NOMO-1 treated with dmso at 0.1 percent for 144 hours (cell line): ENCODE measurements around the gene MALRD1.

Source experiments
- DNase-seq: peaks from one replicate; lab custom pipeline; 2025; ENCODE audit not compliant: unreplicated experiment; lab: John Stamatoyannopoulos, UW

Gene MALRD1

DNA sequence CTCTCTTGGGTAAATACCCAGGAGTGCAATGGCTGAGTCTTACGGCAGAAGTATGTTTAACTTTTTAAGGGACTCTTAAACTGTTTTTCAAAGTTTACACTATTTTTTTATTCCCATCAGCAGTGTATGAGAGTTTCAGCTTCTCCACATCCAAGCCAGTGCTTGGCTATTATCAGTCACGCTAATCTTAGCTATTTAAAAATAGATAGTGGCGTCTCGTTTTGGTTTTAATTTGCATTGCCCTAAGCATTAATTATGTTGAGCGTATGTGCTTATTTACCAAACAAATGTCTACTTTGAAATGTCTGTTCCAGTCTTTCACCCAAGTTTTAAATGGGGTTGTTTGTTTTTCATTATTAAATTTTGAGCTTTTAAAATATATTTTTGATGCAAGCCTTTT lies 164.0 kb downstream of the MALRD1 start:
- no peak for DNase-seq

DNA sequence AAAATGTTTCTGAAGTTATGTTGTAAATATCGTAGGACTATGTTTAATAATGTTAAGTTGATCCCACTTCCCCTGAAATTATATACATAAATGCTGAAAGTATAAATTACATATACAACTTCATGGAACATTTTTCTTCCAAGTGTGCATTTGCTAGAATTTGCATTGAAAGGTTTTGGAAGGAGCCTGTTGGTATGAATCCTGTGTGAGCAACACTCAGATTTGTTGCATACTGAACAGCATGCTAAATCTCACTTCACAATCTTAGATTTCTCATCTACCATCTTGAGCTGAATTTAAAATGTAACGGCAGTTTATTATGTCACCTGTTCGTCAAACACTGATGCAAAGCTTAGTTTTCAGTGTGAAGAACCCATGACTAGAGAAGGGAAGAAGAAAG lies 172.6 kb downstream of the MALRD1 start:
- no peak for DNase-seq

DNA sequence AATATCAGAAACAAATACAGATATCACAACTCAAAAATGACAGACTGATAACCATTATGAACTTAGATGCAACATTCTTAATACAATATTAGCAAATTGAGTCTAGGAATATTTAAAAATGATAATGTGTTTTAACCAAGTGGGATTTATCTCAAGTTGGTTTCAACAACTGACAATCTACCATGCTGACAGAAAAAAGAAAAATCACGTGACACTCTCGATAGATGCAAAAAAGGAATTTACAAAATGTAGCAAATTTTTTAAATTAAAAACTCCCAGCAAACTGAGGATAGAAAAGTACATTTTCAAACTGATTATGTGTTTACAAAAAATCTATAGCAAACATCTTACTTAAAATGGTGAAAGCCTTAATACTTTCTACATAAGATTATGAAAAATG lies 177.4 kb downstream of the MALRD1 start:
- DNase-seq = no peak

DNA sequence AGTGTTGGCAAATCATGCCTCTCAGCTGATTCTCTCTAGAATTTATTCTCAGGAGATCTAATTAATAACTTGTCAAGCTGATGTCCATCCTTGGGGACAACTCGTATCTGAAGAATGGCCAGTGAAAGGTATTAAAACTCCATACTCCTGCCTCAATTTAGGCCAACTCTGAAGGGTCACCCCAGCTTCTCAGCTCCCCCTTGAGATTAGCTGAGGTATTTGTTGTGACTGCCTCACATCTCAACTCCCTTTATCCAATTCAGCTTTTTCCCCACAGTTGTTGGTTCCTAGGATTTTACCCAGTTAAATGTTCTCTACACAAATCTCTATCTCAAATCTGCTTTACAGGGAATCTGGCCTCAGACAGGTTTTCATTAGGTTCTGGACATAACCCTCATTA lies 182.4 kb downstream of the MALRD1 start:
- DNase-seq = no peak

DNA sequence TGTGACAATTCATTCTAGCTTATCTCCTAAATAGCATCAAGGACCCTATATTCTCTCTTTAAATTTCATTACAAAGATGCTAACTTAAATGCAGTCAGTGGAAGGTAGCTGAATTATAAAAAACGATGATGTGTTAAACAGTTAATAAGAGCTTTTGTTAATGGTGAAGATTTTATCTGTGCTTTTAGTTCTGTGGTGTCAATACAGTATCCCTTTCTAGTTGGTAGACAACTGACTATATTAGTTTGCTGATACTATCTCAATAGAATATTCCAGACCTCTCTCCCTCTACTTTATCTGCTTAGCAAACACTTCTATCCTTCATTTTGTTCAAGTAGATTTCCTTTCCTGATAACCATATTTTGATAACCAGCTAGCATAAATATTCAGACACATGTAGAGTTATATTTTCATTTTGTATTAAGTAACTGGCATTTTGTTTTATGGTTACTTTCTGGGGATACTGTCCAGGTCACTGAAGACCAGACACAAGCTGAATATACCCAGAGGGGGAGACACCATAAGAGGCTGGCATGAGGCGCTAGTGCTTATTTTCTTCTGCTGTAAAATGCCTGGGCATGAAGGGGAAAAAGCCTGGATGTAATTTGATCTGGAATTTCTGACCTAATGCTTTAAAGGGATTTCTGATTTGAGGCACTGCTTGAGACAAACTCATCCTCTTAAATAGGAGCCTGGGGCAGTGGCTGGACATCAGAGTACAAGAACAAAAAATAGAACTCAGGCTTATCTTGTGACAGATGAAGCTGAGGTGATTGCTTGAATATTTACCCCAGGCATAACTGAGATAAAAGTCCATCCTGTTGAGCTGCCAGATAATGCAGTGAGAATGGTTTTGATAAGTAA lies 197.5 kb downstream of the MALRD1 start:
- no peak for DNase-seq

DNA sequence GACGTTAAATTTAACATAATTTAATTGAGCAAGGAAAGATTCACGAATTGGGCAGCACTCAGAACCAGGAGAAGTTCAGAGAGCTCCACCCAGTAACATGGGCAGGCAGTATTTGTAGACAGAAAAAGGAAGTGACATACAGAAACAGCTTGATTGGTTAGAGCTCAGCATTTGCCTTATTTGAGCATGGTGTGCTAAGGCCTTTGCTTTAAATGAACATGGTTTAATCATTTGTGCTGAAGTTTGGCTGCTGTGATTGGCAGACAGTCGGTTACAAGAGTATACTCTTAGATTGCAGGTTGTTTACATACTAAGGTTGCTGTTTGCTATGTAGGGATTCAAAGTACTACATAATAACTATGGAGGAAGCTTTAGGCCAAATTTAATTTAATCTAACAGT lies 199.2 kb downstream of the MALRD1 start:
- peak; percentile 0 for DNase-seq

DNA sequence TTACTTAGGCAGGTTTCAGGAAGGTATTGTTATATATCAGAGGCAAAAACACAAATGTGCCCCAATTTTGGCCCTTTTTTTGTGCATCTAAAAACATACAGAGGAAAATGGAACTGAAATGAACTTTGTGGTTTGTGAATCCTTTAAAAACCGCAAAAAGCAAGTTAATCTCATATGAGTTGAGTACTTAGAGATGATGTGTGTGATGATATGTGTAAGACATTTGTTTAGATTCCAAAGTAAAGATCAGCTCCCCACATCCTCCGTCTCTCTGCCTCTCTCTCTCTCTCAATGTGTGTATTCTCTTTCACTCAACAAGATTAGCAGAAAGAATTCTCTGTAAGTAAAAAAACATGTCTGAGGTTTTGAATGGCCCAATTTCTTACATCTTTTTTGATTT lies 201.9 kb downstream of the MALRD1 start:
- DNase-seq = no peak

DNA sequence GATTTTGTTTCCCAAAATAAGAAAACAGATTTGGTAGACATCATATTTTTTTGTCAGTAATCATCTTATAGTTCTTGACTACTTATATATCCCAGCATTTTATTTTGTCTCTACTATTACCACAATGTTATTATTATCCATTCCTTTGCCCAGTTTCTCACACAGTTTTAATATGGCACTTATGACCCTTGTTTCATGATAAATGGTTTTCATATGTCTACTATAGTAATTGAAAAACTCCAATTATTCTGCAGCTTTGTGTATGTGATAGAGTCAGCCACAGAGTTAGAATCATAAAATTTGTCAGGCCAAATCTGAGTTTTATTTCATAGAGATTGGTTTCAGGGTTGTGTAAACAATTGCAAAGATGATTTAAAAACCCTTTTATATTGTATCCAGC lies 203.9 kb downstream of the MALRD1 start:
- DNase-seq = no peak

DNA sequence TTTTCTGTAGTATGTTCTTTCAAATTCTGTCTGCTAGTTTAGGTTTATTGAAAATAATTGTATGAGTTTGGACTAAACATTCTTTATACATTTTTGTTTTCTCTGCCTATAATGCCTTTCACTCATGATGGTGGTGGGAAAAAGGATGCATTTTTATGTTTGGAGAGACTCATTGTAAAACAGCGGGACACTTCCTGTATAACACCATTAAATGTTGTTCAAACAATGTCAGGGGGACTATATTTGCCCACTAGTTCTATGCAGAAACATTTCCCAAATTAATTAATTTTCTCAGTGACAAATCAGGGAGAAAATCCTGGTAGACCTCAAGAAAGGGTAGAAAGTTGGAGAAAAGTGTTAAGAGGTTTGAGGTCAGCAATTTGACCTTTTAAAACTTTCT lies 207.7 kb downstream of the MALRD1 start:
- no peak for DNase-seq

DNA sequence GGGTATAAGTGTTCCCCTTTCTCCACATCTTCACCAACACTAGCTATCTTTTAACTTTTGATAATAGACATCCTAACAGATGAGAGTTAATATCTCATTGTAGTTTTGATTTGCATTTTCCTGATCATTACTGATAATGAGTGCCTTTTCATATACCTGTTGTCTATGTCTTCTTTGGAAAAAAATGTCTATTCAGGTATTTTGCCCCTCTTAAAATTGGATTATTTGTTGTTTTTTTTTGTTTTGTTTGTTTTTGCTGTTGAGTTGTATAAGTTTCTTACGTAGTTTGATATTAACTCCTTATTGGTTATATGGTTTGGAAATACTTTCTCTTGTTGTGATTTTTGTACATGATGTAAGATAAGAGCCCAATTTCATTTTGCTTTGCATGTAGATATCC lies 214.7 kb downstream of the MALRD1 start:
- no peak for DNase-seq

DNA sequence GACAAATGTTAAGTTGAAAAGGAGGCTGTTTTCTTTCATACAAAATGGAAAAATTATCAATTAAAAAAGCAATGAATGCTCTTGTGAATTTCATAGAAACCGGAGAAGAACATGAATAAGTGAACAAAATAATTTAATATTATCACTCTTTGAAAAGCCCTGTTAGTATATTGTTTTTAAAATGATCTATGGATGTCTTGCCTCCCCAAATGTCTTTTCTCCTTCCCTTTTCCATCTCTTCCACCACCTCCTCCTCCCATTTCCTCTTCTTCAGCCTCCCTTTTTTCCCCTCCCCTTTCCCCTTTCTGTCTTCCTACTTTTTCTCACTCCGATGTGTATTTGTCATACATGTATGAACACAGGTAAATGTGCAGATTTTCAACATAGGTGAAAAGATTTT lies 234.7 kb downstream of the MALRD1 start:
- DNase-seq = no peak

DNA sequence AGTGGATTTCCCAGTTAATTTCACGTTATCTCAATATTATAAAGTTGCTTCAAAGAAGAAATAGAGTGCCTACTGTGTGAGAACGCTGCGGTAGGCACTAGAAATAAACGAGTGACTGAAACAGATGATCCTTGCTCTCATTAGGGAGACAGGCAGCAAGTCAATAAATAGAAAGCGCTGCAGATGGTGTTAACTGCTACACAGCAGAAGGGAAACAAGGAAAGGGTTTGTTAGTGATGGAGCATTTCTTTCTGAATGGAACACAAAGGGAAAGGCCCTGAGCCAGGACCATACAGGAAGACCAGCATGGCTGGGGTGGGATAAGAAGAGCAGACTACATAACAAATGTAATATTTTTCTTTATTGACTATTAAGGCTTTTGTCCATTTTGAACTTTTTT lies 235.2 kb downstream of the MALRD1 start:
- DNase-seq = no peak

DNA sequence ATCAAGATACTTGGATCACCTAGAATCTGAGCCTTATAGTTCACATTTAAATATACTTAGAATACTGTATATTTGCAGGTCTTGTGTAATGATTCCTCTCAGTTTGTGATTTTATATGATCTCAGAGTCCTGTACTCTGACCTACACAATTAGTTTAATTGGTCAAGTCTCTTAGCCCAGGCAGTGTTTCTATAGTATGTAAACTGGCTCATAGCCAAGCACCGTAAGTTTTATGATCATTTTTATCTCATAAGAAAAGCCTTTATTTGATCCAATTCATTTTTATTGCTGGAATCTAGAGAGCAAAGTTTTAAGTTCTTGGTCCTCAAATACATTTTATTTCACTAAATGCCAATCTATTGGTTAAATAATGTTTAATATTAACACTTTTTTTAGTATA lies 242.2 kb downstream of the MALRD1 start:
- DNase-seq = no peak

DNA sequence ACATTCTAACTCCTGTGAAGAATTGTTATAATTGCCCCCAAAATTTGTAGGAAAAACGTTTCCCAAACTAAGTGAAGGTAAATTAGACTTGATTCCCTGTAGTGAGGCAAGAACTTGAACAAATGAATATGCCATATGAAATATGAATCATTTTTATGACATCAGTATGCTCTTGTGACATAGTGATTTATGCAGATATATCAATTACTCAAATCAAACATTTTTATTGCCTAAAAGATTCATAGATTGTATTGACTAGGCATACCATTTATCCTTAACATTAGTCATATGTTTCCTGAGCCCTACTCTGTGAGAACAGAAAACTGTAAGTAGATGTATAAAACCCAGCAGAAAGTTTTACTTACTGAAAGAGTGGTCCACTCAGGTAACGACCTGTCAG lies 245.6 kb downstream of the MALRD1 start:
- no peak for DNase-seq

DNA sequence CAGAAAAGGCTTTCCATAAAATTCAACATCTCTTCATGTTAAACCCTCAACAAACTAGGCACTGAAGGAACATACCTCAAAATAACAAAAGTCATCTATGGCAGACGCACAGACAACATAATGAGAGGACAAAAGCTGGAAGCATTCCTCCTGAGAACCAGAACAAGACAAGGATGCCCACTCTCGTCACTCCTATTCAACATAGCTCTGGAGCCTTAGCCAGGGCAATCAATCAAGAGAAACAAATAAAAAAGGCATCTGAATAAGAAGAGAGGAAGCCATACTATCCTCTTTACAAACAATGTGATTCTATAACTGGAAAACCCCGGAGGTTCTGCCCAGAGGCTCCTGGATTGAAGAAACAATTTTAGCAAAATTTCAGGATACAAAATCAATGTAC lies 251.0 kb downstream of the MALRD1 start:
- DNase-seq = no peak

DNA sequence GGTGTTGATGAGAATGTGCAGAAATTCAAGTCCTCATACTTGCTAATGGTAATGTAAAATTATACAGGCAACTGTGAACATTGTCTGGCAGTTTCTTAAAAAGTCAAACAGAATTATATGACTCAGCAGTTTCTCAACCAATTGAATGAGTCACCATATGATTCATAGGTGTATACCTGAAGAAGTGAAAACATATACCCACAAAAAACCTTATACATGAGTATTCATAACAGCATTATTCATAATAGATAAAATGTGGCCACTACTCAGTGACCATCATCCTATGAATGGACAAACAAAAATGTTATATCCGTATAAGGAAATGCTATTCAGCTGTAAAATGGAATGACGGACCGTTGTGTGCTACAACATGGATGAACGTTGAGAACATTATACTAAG lies 253.5 kb downstream of the MALRD1 start:
- DNase-seq = no peak

DNA sequence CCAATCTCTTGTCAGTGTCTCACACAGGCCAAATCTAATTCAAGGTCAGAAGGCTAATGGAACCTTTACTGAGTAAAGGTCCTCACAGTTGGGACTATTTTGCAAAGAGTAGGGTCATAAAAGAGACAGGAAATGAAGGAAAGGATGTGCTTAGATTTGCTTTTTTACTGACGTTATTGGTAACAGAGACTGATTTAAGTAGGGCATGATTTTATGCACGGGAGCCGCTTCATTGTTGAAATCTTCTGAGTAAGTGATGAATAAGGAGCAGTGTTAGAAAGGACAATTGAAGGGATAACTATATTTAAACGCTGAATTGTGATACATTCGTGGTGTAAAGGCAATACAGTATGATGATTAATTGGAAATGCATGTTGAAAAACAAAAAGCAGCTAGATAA lies 261.5 kb downstream of the MALRD1 start:
- no peak for DNase-seq

DNA sequence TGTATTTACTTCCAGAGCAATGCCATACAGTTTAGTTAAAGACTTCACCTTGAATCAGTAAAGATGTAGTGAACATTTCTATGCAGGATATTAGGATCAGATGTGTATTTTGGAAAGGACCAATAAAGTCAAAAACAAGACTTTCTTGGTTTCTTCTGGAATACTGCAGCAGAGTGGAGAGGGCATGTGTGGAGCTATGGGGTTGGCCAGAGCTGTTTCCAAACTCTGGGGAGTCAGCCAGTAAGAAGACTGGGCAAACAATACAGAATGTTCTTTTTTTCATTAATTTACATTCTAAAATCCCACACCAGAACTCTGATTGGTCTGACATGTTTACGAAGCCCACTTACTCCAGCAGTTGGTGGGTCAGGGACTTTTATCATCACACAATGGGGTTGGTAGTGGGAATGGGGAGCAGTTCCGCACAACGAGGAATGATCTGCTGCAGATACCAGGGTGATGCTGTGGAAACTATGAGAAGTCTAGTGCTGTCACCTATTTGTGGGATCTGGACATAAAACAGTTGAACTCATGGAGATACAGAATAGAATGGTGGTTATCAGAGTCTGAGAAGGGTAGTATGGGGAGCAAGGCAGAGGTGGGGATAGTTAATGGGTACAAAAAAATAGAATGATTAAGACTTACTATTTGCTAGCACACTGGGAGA lies 267.7 kb downstream of the MALRD1 start:
- DNase-seq = no peak

DNA sequence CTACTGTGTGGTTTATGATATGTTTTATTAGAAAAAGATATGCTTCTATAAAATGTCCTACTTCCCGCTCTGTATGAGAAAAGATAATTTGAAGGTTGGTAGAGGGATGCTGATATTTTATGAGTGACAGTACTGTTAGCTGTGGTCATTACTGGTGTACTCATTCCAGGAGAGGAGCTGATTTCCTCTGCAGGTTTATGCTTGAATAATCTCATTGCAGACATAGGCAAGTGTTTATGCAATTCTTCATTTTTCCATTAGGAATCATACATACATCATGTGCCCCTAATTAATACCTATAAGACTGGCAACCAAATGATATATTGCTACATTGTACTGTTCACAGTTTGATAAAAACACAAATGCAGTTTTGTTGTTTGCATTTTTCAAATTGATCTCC lies 269.4 kb downstream of the MALRD1 start:
- DNase-seq = no peak

DNA sequence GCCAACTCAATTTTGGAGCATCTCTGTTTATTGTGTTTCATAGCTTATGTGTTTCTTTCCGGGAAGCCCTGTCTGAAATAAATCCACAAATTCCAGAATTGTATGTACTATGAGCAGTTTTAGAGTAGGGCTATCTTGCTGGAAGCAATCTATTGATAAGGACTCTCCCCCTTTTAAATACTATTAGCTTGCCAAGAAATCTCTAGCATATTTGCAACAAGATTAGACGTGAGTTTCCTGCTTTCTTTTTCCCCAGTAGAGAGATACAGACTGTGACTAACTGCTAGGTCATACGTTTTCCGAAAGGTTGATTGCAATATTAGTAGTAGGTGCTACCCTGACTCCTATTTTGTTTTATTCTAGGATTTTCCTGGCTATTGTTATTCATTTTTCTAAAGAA lies 277.0 kb downstream of the MALRD1 start:
- no peak for DNase-seq

DNA sequence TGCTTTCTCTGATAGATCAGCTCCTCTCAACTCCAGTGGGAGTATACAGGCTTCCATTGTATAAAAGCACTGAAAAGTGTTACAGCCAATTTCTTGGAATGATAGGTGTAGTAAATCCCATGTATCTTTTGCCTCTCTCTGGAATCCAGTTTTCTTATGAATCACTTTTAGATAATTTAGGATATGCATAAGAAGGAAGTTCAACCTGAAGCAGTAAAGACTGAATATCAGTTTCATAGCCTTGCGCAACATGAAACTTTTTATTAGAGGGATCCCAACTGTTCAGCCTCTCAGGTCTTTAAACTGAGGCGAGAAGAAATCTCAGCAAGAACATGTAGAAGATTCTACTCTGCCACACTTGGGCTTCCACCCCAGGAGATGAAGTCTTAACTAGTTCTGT lies 280.0 kb downstream of the MALRD1 start:
- DNase-seq = no peak

DNA sequence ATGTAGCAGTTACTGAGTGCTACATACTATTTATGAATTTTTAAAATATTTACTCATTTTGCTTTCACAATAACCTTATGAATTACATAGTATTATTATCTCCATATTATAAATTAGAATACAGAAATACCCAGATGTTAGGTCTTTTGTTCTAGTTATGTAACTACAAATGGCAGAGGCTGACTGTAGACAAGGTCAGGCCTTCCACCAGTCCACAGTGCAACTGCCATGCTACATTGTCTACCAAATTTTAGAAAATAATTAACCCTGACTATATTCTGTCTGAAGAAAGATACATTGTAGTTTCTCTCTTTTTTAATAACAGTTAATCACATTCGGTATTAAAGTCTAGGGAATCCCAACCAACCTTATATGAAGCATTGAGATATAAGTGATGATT lies 280.9 kb downstream of the MALRD1 start:
- no peak for DNase-seq

DNA sequence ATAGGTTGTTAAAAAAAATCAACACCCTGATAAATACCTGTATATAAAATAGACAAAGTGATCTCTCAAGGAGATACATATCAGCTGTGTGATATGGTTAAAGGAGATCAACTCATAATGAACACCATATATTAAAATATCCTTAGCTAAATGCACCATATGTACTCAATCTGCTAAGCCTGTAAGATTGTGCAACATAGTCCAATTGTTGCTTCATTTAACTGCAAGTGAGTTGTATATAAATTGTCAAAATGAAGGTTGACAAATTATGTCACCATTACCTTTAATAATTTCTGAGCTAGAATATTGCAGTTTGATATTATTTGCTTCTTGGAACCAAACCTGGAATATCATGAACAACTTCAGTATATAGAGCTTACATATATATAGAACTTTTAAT lies 283.7 kb downstream of the MALRD1 start:
- DNase-seq = no peak
